Right kidney (tissue), 1 donor: ENCODE results near the gene ATXN1.

Experiments used
- DNase-seq: peaks from one replicate; pipeline ENCODE4 v3.0.0-alpha.2; 2016

ATXN1 gene

DNA sequence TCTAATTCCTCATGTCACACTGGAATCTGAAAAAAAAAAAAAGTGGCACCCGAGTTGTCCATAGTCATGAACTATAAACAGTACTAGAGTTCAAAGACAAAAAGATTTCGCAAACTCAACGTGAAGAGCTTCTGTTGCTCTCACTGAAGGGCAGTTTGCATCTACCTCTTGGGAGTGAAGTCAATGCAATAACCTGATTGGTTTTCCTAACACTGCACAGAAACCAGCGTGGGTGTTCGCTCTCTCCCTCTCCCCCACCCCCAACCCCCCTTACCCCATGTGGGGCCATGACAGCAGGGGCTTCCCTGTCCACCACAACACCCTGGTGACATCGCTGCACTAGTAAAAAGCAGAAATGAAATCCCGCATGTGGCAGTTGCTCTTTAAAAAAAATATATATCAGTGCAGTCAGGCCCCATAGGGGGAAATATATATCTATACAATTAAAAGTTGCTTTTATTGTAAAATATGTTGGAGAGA lies 456.0 kb downstream of the ATXN1 start:
- no peak for DNase-seq

DNA sequence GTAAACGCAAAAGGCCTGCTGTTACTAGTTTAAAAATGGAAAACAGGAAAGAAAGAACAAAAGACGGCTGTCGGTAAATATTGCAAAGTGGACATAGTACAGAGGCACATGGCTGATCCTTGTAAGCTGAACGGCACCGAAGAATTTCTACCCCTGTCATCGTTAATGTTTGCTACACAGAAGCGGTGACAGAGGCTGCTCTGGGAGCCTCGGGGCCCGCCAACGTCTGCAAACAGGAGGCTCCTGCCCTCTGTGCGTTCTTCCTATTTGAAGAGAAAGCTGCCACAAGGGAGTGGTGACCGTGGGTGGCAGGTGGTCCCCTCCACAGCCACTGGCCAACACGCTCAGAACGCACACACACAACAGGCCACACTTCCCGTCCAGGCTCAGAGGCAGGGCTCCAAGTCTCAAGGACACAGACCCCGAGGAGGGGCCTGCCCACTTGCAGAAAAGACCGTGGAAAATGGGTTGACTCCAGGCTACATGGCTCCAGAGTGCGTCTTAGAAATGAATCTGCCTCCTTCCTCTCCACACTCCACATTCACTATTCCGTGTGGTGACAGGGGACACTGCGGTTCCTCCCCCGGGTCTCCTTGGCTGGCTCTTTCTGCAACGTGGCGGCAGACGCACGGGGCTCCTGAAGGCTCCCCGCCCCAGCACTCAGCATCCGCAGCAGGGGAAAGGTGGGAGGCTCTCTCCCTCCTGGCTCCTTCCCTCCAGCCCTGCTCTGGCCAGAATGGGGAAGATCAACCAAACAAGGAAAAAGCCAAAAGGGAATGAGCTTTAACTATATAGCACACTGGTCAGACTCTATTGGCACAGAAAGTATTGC lies 458.3 kb downstream of the ATXN1 start:
- no peak for DNase-seq

DNA sequence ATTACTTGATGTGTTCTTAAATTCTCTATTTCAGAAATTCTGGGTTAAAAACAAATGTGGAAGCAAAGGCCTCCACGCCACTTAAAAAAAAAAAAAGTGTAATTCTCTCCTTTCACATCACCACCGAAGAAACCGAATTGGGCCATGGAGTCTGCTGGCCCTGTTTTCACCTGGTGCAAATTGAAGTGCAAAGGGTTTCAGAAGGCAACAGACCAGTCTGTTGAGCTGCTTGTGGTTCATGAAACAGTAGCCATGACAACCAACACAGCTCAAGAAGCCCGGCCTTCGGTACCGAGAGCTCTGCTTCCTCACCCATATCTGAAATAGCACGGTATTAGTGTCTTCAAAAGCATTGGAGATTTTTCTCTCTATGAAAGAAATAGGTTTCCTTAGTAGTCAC lies 459.7 kb downstream of the ATXN1 start:
- no peak for DNase-seq

DNA sequence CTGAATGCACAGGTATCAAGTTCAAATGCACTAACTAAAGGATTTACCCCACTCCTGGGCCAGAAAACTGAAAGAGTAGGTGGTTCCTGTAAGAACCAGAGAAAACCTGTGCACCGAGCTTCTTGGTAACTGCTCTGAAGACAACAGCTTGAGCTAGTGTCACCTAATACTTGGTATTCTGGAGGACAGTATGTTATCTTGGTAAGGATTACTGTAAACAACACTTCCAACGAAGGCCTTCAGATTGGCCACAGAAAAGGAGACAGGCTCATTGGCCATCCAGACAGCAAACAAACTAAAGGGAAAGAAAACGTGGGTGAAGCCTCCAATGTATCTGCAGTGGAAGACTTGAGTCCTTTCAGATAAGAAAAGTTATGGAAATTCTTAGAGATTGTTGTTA lies 461.4 kb downstream of the ATXN1 start:
- DNase-seq, result no peak

DNA sequence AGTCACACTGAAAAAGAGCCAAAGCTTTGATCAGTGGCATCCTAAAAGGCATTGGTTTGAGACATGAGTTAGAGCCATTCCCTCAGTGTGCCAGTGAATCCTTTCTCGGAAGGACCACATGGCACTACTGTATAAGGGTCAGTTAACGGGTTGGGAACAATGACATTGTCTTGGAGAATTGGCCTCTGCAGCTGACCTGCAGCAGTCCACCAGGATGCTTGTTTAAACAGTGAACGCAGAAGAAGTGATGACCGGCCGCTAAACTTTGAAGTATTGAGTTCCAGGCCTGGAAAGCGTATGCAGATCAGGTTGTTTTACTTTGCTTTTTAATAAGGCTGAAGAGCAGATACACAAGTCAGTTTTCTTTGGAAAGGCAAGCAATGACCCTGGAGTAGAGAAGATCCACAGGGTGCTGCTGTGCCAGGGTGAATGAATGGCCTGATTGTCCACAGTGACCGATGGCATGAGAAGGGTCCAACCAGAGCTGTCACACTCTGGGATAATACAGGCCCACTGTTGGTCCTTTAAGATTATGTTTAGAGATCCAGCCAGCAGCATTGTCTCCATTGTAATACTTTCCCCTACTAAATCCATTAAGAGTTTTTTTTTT lies 465.1 kb downstream of the ATXN1 start:
- no peak for DNase-seq

DNA sequence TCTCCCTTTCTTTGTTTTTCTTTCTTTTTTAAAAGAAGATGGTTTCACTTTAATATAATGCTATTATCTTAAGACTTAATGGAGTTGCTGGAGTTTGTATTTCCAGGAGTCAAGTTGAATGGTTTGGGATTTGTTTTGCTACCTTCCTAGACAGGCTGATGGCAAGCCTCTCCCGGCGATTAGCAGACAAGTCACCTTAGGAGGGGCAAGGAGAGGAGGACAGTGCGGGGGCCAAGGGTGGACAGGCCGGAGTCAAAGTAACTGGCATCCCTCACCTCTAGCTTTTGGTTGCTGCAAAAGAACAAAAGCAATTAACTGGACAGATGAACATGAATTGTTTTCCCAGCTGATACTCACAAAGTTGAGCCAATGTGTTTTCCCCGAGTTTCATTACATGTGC lies 465.8 kb downstream of the ATXN1 start:
- DNase-seq, result no peak

DNA sequence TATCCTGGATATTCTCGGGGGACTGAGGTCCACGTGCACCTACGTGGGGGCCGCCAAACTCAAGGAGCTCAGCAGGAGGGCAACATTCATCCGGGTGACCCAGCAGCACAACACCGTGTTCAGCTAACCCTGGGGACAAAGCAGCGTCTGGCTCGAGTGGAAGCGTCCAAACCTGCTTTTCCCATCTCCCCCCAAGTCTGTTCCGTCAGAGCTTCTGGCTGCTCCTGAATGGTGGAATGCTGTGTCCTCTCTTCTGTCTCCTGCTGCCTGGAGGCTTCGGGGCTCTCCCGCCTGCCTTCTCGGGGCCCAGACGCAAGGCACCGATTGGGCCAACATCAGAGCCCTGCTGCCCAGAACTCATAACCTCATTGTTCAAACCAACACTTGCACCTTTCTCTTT lies 466.2 kb downstream of the ATXN1 start:
- DNase-seq, result no peak

DNA sequence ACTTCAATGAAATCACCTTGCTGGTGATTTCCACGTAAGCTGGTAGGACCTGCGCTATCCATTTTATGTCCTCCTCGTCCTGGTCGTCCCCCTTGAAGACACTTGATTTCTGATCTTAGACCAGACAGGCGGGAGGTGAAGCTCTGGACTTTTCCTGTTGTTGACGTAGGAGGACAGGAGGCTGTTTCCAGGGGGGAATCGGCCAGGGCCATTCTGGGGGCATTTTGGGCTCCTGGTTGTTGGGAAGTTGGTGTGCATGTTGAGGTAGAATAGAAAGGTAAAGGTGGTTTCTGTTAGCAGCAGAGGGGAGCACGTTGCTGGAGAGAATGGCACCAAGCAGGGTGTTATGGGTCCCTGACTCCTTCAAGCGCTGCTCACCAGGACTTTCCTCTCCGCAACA lies 466.9 kb downstream of the ATXN1 start:
- DNase-seq, result no peak

DNA sequence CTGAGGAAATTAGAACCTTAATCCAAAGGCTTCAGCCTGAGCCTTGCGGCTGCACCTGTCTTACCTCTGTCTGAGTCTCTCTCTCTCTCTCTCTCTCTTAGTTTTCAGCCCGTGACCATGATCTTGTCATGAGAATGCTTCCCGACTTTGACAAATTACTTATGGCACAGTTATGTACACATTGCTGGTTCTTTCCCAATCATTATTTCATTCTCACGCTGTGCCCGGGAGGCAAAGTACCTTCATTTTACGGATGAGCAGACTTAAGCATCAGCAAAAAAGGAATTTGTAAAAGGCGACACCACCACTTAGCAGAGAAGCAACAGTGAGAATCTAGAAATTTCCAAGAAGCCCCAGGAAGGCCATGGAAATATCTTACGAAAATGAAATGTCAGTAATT lies 468.3 kb downstream of the ATXN1 start:
- no peak for DNase-seq

DNA sequence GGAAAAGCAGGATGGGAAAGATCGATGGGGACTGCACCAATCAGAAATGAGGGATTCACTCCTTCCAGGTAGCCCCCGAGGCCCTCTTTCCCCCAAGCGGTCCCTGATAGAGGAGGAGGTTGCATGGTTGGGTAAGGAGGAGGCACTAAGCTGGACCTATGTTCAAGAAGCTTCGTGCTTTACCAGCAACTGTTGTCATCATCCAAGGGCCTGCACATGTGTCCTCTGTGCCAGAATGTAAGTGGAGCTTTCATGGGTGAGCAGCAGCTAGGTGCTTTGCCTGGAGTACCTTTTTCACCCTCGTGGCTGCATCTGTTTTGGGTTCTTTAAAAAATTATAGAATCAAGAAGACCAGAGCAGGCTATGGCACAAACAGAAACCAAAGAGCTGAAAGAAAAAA lies 468.8 kb downstream of the ATXN1 start:
- DNase-seq, result no peak

DNA sequence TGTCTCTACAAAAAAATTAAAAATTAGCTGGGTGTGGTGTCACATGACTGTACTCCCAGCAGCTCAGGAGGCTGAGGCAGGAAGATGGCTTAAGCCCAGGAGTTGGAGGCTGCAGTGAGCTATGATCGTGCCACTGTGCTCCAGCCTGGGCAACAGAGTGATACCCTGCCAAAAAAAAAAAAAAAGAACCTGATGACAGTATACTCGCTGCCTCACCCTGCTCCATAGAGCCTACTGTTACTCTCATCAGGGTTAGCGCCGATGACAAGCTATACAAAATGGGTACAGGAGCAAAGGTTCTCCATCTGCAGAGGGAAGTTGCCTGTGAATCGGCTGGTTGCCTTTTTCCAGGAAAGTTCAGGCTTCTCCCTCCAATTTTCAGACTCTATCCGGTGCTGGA lies 469.5 kb downstream of the ATXN1 start:
- DNase-seq, result no peak

DNA sequence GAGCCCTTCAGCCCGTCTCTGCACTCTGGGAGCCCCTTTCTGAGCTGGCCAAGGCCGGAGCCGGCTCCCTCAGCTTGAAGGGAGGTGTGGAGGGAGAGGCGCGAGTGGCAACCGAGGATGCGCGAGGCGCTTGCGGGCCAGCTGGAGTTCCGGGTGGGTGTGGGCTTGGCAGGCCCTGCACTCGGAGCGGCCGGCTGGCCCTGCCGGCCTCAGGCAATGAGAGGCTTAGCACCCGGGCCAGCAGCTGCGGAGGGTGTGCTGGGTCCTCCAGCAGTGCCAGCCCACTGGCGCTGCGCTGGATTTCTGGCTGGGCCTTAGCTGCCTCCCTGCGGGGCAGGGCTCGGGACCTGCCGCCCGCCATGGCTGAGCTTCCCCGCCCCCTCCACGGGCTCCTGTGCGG lies 473.1 kb downstream of the ATXN1 start:
- no peak for DNase-seq

DNA sequence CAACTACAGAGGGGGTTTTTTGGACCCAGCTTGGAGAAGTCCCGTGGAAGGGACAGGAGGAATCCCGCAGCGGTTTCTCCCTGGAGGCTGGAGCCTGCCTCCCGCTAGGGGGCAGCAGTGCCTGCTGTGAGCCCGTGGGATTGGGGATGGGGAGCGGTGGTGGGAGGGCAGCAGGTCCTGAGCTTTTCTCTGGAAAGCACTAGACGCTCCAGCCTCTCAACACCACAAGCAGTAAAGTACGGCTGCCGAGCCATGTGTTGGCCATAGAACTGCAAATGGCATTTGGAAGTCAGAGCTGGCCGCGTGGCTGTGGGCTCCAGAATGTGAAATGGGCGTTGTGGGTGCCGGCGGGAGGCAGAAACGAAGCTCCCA lies 475.1 kb downstream of the ATXN1 start:
- no peak for DNase-seq

DNA sequence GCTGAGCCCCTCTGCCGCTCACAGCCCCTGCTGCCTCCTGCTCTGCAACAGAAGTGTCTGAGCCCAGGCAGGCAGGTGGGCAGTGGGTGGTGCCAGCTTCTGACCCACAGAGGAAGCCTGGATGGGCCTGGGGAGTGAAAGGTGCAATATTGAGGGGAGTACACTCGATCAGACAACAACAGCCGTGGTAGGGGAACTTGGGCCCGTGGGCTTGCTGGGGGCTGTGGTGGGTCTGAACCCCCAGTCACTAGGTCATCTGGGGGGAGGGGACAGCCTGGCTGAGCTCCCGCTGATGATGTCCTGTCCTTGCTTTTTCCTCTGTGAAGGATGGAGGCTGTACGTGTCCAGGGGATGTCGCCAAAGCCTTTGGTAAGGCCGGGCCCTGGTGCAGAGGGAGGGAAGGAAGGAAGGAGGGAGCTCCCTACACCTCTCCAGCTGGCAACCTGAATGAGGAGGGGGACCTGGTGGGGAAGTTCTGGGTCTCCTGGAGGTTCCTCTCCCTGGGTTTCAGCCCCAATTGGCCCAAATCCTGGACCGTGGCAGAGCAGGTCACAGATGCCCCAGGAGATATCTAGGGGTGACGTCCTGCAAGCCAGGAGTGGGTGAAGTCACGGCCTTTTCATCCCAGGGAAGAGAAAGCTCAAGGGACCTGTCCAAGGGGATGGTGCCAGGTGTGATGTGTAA lies 475.7 kb downstream of the ATXN1 start:
- DNase-seq, result no peak

DNA sequence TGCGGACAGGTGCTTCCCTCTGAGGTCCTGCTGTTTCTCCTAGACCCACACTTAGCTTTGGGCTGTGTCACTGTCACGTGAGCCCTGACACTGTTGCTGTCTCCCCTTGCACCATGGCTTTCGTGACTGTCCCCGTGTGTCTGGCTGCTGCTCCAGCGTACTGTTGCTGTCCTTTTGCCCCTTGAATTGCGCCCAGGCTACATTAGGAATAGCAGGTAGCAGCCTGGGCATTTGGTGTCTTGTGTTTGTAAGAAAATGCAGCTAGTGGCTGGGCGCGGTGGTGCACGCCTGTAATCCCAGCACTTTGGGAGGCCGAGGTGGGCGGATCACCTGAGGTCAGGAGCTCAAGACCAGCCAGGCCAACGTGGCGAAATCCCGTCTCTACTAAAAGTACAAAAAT lies 476.8 kb downstream of the ATXN1 start:
- no peak for DNase-seq

DNA sequence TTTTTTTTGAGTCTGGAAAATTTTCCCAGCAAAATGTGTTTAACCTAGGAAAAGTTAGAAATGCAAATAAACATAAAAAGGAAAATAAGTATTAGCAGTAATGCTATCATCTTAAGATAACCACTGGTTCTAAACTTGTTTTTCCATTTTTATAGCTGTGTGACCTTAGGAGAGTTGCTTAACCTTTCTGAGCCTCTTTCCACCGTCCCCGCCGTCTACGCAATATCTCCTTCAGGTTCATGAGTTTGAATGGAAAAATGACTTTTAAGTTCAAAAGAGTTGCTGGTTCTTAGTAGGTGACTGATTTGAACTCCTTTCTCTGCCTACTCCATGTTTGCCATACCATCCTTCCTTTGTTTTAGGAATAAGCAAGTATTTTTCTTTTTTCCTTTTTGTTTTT lies 478.9 kb downstream of the ATXN1 start:
- DNase-seq, result no peak

DNA sequence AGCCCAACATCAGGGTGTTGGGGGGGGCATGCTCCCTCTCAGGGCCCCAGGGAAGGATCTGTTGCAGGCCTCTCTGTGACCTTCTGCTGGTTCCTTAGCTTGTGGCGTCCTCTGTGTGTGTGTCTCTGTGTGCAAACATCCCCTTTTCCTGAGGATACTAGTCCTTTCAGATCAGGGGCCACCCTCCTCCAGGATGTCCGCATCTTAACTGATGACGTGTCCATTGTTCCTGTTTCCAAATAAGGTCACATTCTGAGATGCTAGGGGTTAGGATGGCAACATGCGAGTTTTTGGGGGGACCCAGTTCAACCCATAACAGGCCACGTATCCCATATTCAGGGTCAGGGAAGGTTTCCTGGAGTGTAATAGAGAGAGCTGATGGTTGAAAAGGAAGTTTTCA lies 482.0 kb downstream of the ATXN1 start:
- DNase-seq, result no peak

DNA sequence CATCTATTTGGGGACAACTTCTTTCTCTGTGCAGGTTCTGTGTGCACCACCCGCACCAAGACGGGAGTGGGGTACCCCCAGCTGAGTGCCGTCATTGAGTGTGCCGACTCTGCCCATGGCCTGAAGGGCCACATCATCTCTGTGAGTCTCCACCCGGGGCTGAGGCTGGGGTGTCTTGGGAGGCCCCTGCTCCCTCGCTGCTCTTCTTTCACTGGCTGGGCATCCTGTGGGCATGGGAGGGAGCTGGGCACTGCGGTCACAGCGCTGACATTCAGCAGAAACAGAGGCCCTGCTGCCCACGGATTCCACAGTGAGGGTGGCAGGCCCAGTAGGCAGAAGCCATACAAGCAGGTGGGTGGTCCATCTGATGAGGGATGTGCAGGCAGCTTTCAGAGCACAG lies 482.5 kb downstream of the ATXN1 start:
- no peak for DNase-seq

DNA sequence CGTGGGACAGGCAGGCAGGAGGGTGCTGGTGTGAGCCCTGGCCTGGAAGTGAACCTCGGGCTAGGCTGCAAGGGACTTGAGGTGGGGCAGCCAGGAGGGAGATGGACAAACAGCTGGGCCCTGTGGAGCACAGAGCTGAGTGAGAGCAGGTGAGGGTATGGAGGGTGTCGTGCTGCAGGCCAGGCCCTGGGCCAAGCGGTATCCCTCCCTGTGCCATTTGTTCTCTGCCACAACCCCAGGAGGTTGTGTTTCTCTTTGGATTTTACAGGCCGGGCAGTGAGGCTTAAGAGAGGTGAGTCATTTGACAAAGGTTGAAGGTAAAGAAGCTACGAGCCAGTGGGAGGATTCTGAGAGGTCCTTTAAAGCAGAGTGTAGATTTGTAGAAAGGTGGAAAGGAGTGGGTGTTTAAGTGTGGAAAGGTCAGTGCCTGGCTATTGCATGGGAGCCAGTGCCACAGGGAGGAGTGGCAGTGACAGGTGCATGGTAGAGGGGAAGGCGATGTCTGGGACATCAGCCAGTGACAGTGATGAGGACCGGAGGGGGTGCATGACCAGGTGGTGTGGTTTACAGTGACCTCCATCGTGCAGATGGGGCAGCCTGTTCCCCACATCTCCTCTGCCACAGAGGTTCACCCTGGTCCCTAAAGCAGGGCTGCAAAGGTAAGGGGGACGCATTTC lies 483.1 kb downstream of the ATXN1 start:
- DNase-seq, result no peak

DNA sequence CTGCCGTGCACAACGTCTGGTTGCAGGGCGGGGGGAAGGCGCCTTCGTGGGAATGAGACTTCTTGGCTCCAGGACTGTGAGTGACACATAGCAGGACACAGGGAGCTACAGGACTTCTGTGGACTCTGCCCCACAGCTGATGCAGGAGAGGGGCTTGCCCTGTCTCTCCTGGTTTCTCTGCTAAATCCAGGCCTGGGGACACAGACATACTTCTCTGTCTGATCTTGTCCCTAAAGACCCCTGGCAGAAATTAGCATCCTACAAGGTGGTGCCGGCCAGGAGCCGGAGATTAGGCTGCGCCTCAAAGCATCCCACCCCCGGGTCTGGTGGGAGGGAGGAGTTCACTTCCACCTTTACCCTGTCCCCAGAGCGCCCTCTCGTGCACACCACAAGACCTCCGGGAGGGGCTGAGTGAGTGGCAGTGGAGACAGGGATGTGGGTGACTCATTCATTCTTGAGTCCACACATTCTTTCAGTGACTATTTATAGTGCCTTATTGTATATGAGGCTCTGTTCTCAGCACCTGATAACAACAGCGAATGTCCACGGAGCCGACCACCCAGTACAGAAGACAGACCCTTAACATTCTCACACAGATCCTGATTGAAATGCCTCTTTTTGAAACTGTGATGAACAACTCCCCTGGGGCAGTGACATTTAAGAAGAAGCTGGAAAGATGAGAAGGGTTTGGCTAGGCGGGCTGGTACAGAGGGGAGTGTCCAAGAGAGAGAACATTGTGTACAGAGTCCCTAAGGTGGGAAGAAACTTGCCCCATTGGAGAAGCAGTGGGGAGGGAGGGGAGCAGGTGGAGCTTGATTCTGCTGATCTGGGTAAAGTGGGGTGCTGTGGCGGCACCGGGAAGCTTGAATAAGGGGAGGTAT lies 483.9 kb downstream of the ATXN1 start:
- DNase-seq, result no peak

DNA sequence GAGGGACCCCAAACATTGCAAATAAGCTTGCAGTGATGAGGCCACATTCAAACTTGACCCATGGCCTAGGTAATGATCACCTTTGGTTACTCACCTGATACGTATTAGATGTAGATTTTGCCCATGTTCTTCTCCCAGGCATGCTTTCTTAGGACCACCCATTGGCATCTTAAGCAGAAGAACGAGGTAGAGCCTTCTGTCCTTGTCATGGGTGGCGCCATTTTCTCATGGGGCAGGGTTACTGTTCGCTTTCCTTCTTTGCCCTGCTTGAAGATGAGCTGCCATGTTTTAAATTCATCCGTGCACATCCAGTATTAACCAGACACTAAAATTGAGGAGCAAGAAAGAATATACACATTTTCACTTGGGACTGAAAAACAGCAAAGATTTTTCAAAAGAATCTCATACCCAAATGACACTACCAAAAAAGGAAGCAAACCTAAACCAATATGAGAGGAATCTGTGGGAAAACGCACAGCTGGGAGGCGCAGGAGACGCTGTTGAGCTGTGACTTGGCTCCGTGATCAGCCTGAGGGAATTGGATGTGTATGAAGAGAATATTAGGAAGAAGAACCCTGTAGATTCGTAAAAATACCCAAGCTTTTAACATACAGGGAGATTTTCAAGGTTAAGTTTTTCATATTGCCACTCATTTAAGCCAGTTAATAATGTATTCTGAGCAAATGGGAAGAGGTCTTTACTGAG lies 486.2 kb downstream of the ATXN1 start:
- DNase-seq, result no peak
